GM11168 (cell line): ENCODE data around the gene TRIM4.
"Not testable (repeated sequence)": the region's sequence is repeated elsewhere in the genome, so short reads cannot be mapped to it uniquely, and the experiment has no call there.

Source experiments
- in situ Hi-C: fragments of 300-500 bp; cut with MboI; formaldehyde crosslinking; loops from one replicate; pipeline ENCODE4 v1.12.0; 2022; ENCODE audit warnings: low sequenced_read_pairs; ENCODE audit not compliant: unreplicated experiment

TRIM4 gene, protein sequence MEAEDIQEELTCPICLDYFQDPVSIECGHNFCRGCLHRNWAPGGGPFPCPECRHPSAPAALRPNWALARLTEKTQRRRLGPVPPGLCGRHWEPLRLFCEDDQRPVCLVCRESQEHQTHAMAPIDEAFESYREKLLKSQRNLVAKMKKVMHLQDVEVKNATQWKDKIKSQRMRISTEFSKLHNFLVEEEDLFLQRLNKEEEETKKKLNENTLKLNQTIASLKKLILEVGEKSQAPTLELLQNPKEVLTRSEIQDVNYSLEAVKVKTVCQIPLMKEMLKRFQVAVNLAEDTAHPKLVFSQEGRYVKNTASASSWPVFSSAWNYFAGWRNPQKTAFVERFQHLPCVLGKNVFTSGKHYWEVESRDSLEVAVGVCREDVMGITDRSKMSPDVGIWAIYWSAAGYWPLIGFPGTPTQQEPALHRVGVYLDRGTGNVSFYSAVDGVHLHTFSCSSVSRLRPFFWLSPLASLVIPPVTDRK

DNA sequence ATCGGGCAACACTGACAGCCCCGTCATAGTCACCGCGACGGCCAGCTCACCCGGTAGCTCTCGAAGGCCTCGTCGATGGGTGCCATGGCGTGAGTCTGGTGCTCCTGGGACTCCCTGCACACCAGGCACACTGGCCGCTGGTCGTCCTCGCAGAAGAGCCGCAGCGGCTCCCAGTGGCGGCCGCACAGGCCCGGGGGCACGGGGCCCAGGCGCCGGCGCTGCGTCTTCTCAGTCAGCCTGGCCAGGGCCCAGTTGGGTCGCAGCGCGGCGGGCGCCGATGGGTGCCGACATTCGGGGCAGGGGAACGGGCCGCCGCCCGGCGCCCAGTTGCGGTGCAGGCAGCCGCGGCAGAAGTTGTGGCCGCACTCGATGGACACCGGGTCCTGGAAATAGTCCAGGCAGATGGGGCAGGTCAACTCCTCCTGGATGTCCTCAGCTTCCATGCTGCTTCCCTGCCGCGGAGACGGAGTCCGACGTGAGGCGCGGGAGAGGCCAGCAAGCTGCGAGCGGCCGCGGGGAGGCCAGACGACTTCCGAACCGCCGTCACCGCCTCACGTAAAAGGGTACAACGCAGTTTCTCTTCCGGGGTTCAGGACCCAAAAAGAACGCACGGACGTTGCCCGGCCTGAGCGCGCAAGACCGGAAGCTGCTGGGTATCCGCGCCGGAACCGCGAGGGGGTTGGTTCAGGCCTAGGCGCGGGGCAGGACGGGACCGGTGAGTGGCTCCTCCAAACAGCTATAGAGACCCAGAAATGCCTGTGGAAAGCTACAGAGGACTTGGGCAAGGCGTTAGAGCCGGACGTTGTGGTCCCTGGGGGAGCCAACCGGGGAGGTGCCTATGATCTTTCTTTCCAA, at the start of gene TRIM4:
TRIM4 (minus strand) TSS at position 572 of the 855 bp plus-strand sequence; CDS start at position 443, 129 bp downstream.
- in situ Hi-C loops = no loop called here

DNA sequence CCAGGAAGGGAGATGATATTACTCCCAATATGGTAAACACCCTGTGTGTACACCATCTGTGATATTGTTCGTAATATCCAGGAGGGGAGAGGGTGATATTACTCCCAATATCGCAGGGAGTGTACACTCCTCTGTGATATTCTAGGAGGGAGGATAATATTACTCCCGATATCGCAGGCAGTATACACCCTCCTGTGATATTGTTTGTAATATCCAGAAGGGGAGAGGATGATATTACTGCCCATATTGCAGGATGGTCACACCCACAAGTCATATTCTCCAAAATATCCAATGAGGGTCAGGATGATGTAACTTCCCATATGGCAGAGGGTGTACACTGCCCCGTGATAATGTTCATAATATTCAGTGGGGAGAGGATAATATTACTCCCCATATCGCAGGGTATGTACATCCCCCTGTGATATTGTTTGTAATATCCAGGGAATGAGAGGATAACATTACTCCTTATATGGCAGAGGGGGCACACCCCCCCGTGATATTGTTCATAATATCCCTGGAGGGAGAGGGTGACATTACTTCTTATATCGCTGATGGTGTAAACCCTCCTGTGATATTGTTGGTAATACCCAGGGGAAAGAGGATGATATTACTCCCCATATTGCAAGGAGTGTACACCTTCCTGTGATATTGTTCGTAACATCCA, 39.4 kb upstream of the TRIM4 start:
- in situ Hi-C loops = no loop called here

- in situ Hi-C loops = no loop called here
Measured at GRCh38 chr7:99955247-99955646, 35.9 kb upstream of the TRIM4 start.

DNA sequence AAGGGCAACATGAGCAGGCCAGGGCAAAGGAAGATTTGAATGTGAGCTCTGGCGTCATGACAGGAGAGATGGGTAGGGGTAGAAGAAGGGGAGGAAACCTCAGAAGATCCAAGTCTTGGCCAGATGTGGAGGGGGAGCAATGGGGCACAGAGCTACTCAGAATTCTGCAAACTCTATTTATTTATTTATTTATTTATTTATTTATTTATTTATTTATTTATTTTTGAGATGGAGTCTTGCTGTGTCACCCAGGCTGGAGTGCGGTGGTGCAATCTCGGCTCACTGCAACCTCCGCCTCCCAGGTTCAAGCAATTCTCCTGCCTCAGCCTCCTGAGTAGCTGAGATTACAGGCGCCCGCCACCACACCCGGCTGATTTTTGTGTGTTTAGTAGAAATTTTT, 35.3 kb upstream of the TRIM4 start:
- in situ Hi-C loops = not testable (repeated sequence)

GRCh38 chr7:99953649-99954048, 34.3 kb upstream of the TRIM4 start:
- in situ Hi-C loops = no loop called here

DNA sequence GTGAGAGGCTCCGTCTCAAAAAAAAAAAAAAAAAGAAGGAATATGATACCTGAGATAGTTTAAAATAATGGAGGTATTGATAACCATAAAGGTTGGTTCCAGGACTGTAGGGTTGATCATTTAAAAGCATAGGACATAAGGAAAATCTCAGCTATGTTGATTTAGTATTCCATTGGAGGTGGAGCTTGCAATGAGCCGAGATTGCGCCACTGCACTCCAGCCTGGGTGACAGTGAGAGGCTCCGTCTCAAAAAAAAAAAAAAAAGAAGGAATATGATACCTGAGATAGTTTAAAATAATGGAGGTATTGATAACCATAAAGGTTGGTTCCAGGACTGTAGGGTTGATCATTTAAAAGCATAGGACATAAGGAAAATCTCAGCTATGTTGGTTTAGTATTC, 33.3 kb upstream of the TRIM4 start:
- in situ Hi-C loops = not testable (repeated sequence)

GRCh38 chr7:99950819-99951218, 31.5 kb upstream of the TRIM4 start:
- in situ Hi-C loops = not testable (repeated sequence)

- in situ Hi-C loops = no loop called here
Measured at GRCh38 chr7:99949645-99950228, 30.4 kb upstream of the TRIM4 start.

DNA sequence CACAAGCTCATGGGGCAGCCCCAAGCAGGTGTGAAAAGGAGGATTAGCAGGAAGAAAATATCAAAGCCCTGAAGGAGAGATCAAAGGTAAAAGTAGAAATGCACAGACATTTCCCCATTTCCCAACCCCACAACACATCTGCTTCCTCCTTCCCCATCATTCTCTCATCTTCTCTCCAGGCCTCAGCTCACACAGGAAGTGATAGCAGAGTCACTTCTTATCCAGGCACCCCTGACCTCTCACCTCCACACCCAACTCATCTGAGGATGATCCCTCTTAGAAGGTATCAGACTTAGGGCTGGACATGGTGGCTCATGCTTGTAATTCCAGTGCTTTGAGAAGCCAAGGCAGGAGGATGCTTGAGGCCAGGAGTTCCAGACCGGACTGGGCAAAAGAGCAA, 28.3 kb upstream of the TRIM4 start:
- in situ Hi-C loops = no loop called here

GRCh38 chr7:99944497-99945070, 25.3 kb upstream of the TRIM4 start:
- in situ Hi-C loops = no loop called here

DNA sequence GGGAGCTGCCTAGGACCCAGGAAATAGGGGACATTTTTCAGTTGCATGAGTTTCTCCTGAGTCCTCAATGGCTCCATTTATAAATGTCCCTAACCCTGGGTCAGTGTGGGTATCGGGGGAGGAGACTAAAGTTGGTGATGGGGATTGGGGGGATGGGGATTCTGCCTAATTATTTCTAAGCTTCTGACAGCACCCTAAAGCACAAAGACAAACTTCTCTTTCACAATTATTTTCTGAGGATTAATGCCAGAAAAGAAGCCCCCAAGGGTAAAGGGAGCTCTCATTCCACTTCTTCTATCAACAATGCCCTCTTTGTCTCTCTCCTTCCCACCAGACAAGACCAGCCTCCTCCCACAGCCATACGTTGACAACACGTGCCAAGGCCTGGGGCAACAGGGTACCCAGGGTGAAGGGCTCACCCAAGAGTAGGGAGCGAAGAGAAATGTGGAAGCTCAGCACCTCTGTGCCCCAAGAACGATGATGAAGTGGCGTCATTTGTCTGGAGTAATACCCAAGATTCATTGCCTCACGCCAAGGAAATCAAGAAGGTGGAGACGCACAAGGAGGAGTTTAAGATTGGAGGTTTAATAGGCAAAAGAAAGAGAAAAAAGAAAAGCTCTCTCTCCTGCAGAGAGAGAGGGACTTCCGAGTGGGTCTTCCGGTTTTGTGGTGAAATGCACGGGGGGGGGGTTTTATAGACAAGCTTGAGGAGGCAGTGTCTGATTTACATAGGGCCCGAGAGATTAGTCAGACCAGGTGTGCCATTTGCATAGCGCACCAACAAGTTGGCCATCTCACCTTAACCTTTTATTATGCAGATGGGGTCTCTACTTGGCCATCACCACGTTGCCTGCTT, 24.5 kb upstream of the TRIM4 start:
- in situ Hi-C loops = no loop called here

GRCh38 chr7:99938296-99938695, 19.0 kb upstream of the TRIM4 start:
- in situ Hi-C loops = no loop called here

DNA sequence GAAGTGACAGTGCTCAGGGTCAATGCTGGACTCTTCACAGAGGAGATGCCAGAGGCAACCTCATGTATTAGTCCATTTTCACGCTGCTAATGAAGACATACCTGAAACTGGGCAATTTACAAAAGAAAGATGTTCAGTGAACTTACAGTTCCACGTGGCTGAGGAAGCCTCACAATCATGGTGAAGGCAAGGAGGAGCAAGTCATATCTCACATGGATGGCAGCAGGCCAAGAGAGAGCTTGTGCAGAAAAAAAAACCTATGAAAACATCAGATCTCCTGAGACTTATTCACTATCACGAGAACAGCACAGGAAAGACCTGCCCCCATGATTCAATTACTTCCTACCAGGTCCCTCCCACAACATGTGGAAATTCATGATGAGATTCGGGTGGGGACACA, 15.7 kb upstream of the TRIM4 start:
- in situ Hi-C loops = not testable (repeated sequence)

GRCh38 chr7:99930376-99930775, 11.0 kb upstream of the TRIM4 start:
- in situ Hi-C loops = no loop called here

- in situ Hi-C loops = no loop called here
Measured at GRCh38 chr7:99929730-99930053, 10.4 kb upstream of the TRIM4 start.

GRCh38 chr7:99928994-99929729, 9.8 kb upstream of the TRIM4 start, which contains the start of gene GJC3:
GJC3 (minus strand) TSS chr7:99929620; CDS start chr7:99929620, 0 bp downstream.
- in situ Hi-C loops = no loop called here

GRCh38 chr7:99928188-99928587, 8.9 kb upstream of the TRIM4 start:
- in situ Hi-C loops = no loop called here

DNA sequence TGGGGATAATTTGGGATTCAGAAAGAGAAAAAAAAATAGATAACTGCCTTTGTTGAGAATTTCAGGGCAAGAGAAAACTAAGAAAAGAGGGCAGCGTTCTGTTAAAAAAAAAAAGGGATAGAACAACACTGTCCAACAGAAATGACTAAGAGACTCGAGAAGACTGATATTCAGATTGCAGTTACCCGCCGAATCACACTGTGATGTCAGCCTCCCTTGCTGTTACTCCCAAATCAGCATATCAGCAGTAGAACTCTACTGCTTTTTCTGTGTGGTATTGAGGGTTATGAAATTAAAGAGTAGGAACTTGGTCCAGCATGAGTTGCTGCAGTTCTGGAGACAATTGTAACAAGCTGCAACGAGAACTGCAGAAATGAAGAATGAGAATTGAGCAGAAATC, 8.2 kb upstream of the TRIM4 start:
- in situ Hi-C loops = no loop called here
